ENCODE measurements around the gene ABHD6.

ABHD6 gene

DNA sequence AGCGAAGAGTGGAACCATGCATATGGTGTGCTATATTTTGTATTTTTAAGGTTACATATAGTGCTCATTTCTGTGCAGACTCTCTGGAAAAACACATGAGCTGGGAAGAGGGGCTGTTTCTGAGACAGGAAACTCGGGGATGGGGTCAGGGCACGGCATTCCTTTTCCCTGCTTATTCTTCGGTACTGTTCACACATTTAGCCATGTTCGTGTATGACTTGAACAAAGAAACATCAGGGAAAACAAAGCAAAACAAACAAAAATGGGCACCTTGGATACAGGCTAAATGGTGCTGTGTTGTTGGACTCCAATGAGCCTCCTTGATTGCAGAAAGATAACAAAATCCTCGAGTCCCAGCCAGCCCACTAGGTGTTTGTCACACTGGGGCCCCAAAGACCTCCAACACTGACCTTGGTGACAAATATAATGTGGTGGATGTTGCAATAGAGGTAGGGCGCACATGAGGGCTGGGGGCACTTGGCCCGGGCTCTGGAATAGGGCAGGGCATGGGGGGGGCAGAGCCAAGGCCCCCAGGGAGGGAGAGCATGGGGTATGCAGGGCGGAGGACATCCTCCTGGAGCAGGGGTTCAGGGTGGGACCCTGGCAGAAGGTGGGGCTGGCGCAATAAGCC, 46.1 kb upstream of the ABHD6 start:
- H4K20me1 ChIP-seq (ENCODE audit: insufficient read depth, low read length), result no peaks in the 10 kb centered on the region
- H2AFZ ChIP-seq (ENCODE audit: low read length), result no peak overlapping the region
- no peak overlapping the region for H3K4me3 ChIP-seq (ENCODE audit: low read length)
- no peak overlapping the region for H3K9ac ChIP-seq (ENCODE audit: low read length)
- H3F3A ChIP-seq (ENCODE audit: insufficient read depth, low read length), result no peaks in the 10 kb centered on the region
- no peaks in the 10 kb centered on the region for H3K9me2 ChIP-seq (replicated peaks; ENCODE audit: insufficient read depth, low read length)
- no peaks in the 10 kb centered on the region for H3K27me3 ChIP-seq (replicated peaks; ENCODE audit: insufficient read depth, low read length)
- H3K4me1 ChIP-seq (ENCODE audit: low read length), result no peaks in the 10 kb centered on the region
- no peaks in the 10 kb centered on the region for H3K79me2 ChIP-seq (ENCODE audit: low read length)
- H3K4me2 ChIP-seq (ENCODE audit: low read depth, low read length), result no peak overlapping the region
- H3K9me3 ChIP-seq (replicated peaks; ENCODE audit: insufficient read depth, low read length), result no peaks in the 10 kb centered on the region
- TF ChIP-seq, protein P1, sequence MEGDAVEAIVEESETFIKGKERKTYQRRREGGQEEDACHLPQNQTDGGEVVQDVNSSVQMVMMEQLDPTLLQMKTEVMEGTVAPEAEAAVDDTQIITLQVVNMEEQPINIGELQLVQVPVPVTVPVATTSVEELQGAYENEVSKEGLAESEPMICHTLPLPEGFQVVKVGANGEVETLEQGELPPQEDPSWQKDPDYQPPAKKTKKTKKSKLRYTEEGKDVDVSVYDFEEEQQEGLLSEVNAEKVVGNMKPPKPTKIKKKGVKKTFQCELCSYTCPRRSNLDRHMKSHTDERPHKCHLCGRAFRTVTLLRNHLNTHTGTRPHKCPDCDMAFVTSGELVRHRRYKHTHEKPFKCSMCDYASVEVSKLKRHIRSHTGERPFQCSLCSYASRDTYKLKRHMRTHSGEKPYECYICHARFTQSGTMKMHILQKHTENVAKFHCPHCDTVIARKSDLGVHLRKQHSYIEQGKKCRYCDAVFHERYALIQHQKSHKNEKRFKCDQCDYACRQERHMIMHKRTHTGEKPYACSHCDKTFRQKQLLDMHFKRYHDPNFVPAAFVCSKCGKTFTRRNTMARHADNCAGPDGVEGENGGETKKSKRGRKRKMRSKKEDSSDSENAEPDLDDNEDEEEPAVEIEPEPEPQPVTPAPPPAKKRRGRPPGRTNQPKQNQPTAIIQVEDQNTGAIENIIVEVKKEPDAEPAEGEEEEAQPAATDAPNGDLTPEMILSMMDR (IDR thresholded peaks at IDR 0.05; ENCODE audit: low read length), result no peak
- no peak for TF ChIP-seq EZH2phosphoT487 (IDR thresholded peaks at IDR 0.05; ENCODE audit: low read length)
- TF ChIP-seq EZH2 (optimal IDR thresholded peaks at IDR 0.05; ENCODE audit: low read depth, low read length), result no peak
- no peak for DNase-seq
- no peak overlapping the region for H3K27ac ChIP-seq (ENCODE audit: low read length)
- no peaks in the 10 kb centered on the region for H3K36me3 ChIP-seq (replicated peaks; ENCODE audit: insufficient read depth, low read length)

DNA sequence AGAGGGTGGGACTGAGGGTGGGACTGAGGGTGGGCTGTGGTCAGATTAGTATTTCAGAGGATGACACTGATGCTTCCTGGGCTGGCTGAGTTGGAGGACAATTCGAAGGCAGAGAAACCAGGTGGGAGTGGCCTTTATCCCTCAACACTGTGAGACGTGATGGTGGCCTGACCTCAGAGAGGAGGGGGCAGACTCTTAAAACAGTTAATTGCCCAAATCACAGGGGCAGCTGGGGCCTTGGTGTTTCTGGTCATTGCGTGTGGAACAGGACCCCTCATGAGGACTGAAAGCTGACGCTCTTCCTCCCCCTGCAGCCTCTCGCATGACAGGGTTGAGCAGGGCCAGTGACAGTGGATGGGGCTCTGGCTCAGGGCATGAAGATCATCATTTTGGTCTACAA, 45.5 kb upstream of the ABHD6 start:
- H3K9me3 ChIP-seq (replicated peaks; ENCODE audit: insufficient read depth, low read length), result no peaks in the 10 kb centered on the region
- no peak overlapping the region for H2AFZ ChIP-seq (ENCODE audit: low read length)
- H3K9ac ChIP-seq (ENCODE audit: low read length), result no peak overlapping the region
- H3K4me2 ChIP-seq (ENCODE audit: low read depth, low read length), result no peak overlapping the region
- no peaks in the 10 kb centered on the region for H3K79me2 ChIP-seq (ENCODE audit: low read length)
- H3K9me2 ChIP-seq (replicated peaks; ENCODE audit: insufficient read depth, low read length), result no peaks in the 10 kb centered on the region
- peaks cover 6% of the 10 kb centered on the region for H3K4me1 ChIP-seq (ENCODE audit: low read length)
- H3K36me3 ChIP-seq (replicated peaks; ENCODE audit: insufficient read depth, low read length), result no peaks in the 10 kb centered on the region
- DNase-seq, result no peak
- H3F3A ChIP-seq (ENCODE audit: insufficient read depth, low read length), result no peaks in the 10 kb centered on the region
- no peaks in the 10 kb centered on the region for H3K27me3 ChIP-seq (replicated peaks; ENCODE audit: insufficient read depth, low read length)
- no peaks in the 10 kb centered on the region for H4K20me1 ChIP-seq (ENCODE audit: insufficient read depth, low read length)
- no peak for TF ChIP-seq EZH2 (optimal IDR thresholded peaks at IDR 0.05; ENCODE audit: low read depth, low read length)
- no peak overlapping the region for H3K27ac ChIP-seq (ENCODE audit: low read length)
- no peak overlapping the region for H3K4me3 ChIP-seq (ENCODE audit: low read length)

DNA sequence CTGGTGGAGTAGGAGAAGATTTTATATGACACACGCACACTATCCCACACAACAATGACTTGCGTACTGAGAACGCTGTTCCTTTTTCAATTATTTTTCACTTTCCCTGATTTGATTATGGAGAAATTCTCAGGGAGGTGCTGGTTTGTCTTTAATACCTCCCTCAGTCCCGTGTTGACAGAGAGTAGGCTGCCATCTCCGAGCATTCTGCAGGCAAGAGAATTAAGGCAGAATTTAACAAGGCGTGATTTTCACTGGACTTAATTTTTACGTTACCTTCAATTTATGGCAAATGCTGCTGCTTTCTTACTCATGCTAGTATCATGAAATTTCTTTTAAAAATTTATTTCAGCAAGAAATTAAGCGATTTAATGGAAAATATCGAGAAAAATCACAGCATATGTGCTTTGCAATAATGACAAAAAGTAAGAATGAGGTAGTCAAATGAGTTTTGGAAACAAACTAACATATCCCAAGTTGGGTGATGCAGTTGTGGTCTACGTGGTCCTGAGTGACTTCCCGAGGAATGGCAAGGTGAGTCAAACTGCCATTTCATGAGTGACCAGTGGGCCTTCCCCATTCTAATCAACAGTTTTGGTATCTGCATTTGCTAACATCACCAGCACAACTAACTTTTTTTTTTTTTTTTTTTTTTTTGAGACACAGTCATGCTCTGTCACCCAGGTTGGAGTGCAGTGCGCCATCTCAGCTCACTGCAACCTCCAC, 43.7 kb upstream of the ABHD6 start:
- DNase-seq, result no peak
- H3K4me1 ChIP-seq (ENCODE audit: low read length), result peaks cover 7% of the 10 kb centered on the region

More for the DNA sequence above, 43.7 kb upstream of the ABHD6 start:
- H3K4me3 ChIP-seq (ENCODE audit: low read length), result no peak overlapping the region
- TF ChIP-seq EZH2phosphoT487 (IDR thresholded peaks at IDR 0.05; ENCODE audit: low read length) (no peak), EZH2 (optimal IDR thresholded peaks at IDR 0.05; ENCODE audit: low read depth, low read length) (no peak)
- TF ChIP-seq, protein P1 (IDR thresholded peaks at IDR 0.05; ENCODE audit: low read length), result no peak
- H3F3A ChIP-seq (ENCODE audit: insufficient read depth, low read length), result no peaks in the 10 kb centered on the region
- no peaks in the 10 kb centered on the region for H3K27me3 ChIP-seq (replicated peaks; ENCODE audit: insufficient read depth, low read length)
- H3K27ac ChIP-seq (ENCODE audit: low read length), result no peak overlapping the region
- no peaks in the 10 kb centered on the region for H3K79me2 ChIP-seq (ENCODE audit: low read length)
- H2AFZ ChIP-seq (ENCODE audit: low read length), result no peak overlapping the region
- no peaks in the 10 kb centered on the region for H3K9me2 ChIP-seq (replicated peaks; ENCODE audit: insufficient read depth, low read length)
- H3K9me3 ChIP-seq (replicated peaks; ENCODE audit: insufficient read depth, low read length), result no peaks in the 10 kb centered on the region
- H4K20me1 ChIP-seq (ENCODE audit: insufficient read depth, low read length), result no peaks in the 10 kb centered on the region
- H3K9ac ChIP-seq (ENCODE audit: low read length), result no peak overlapping the region
- H3K36me3 ChIP-seq (replicated peaks; ENCODE audit: insufficient read depth, low read length), result no peaks in the 10 kb centered on the region
- H3K4me2 ChIP-seq (ENCODE audit: low read depth, low read length), result no peak overlapping the region

Data from MM.1S (cell line).